Measurements from ENCODE around the gene SAPCD2. TPM values are rescaled to one million over a fixed set of nuclear protein-coding genes. Genes with fewer than 3 reads are reported as not detected.

The SAPCD2 gene
- total RNA-seq, 1 experiment from 2014 or later, result 59.9 TPM

- Histone ChIP-seq H3K4me3 (ENCODE audit: insufficient read depth, low read depth, low read length) (no peak overlapping the region), H3K27me3 (ENCODE audit: control insufficient read depth, insufficient read depth, low read length) (peaks cover under 1% of the 10 kb centered on the region), H3K36me3 (replicated peaks; ENCODE audit: control insufficient read depth, insufficient read depth, low read length) (no peaks in the 10 kb centered on the region)
- peak; percentile 98 for DNase-seq
Observed at GRCh38 chr9:137021979-137022661, 48.2 kb downstream of the SAPCD2 start.

GRCh38 chr9:137021568-137021978, 48.8 kb downstream of the SAPCD2 start:
- Histone ChIP-seq H3K4me3 (ENCODE audit: insufficient read depth, low read depth, low read length) (no peak overlapping the region), H3K36me3 (replicated peaks; ENCODE audit: control insufficient read depth, insufficient read depth, low read length) (no peaks in the 10 kb centered on the region), H3K27me3 (ENCODE audit: control insufficient read depth, insufficient read depth, low read length) (no peaks in the 10 kb centered on the region; the same call in 1 of the 2 replicates)
- no peak for DNase-seq

GRCh38 chr9:137020771-137021567, 49.4 kb downstream of the SAPCD2 start:
- H3K36me3 ChIP-seq (replicated peaks; ENCODE audit: control insufficient read depth, insufficient read depth, low read length), result no peaks in the 10 kb centered on the region
- H3K4me3 ChIP-seq (ENCODE audit: insufficient read depth, low read depth, low read length), result no peak overlapping the region
- DNase-seq, result no peak
- no peaks in the 10 kb centered on the region for H3K27me3 ChIP-seq (ENCODE audit: control insufficient read depth, insufficient read depth, low read length)

GRCh38 chr9:137019891-137020683, 50.3 kb downstream of the SAPCD2 start:
- H3K27me3 ChIP-seq (ENCODE audit: control insufficient read depth, insufficient read depth, low read length), result no peaks in the 10 kb centered on the region
- no peaks in the 10 kb centered on the region for H3K36me3 ChIP-seq (replicated peaks; ENCODE audit: control insufficient read depth, insufficient read depth, low read length)
- no peak overlapping the region for H3K4me3 ChIP-seq (ENCODE audit: insufficient read depth, low read depth, low read length)
- DNase-seq, result peak; percentile 78

- Histone ChIP-seq H3K4me3 (ENCODE audit: insufficient read depth, low read depth, low read length) (no peak overlapping the region), H3K36me3 (replicated peaks; ENCODE audit: control insufficient read depth, insufficient read depth, low read length) (no peaks in the 10 kb centered on the region), H3K27me3 (ENCODE audit: control insufficient read depth, insufficient read depth, low read length) (no peaks in the 10 kb centered on the region)
- no peak for DNase-seq
Observed at GRCh38 chr9:137018761-137019559, 51.4 kb downstream of the SAPCD2 start.

GRCh38 chr9:137017791-137018497, 52.4 kb downstream of the SAPCD2 start:
- H3K27me3 ChIP-seq (ENCODE audit: control insufficient read depth, insufficient read depth, low read length), result no peaks in the 10 kb centered on the region; the same call in 1 of the 2 replicates
- no peak overlapping the region for H3K4me3 ChIP-seq (ENCODE audit: insufficient read depth, low read depth, low read length)
- no peaks in the 10 kb centered on the region for H3K36me3 ChIP-seq (replicated peaks; ENCODE audit: control insufficient read depth, insufficient read depth, low read length)
- DNase-seq, result peak; percentile 86

- no peak overlapping the region for H3K4me3 ChIP-seq (ENCODE audit: insufficient read depth, low read depth, low read length)
- DNase-seq, result no peak
- H3K36me3 ChIP-seq (replicated peaks; ENCODE audit: control insufficient read depth, insufficient read depth, low read length), result no peaks in the 10 kb centered on the region
- no peaks in the 10 kb centered on the region; the same call in 1 of the 2 replicates for H3K27me3 ChIP-seq (ENCODE audit: control insufficient read depth, insufficient read depth, low read length)
Observed at GRCh38 chr9:137017071-137017470, 53.3 kb downstream of the SAPCD2 start.

GRCh38 chr9:137016436-137016835, 53.9 kb downstream of the SAPCD2 start:
- no peak for DNase-seq
- Histone ChIP-seq H3K36me3 (replicated peaks; ENCODE audit: control insufficient read depth, insufficient read depth, low read length) (no peaks in the 10 kb centered on the region), H3K4me3 (ENCODE audit: insufficient read depth, low read depth, low read length) (no peak overlapping the region), H3K27me3 (ENCODE audit: control insufficient read depth, insufficient read depth, low read length) (no peaks in the 10 kb centered on the region; the same call in 1 of the 2 replicates)

GRCh38 chr9:137015976-137016375, 54.4 kb downstream of the SAPCD2 start:
- H3K36me3 ChIP-seq (replicated peaks; ENCODE audit: control insufficient read depth, insufficient read depth, low read length), result no peaks in the 10 kb centered on the region
- no peak for DNase-seq
- H3K27me3 ChIP-seq (ENCODE audit: control insufficient read depth, insufficient read depth, low read length), result no peaks in the 10 kb centered on the region; the same call in 1 of the 2 replicates
- H3K4me3 ChIP-seq (ENCODE audit: insufficient read depth, low read depth, low read length), result no peak overlapping the region

- H3K27me3 ChIP-seq (ENCODE audit: control insufficient read depth, insufficient read depth, low read length), result no peaks in the 10 kb centered on the region; the same call in 1 of the 2 replicates
- DNase-seq, result no peak
- no peak overlapping the region for H3K4me3 ChIP-seq (ENCODE audit: insufficient read depth, low read depth, low read length)
- no peaks in the 10 kb centered on the region for H3K36me3 ChIP-seq (replicated peaks; ENCODE audit: control insufficient read depth, insufficient read depth, low read length)
Observed at GRCh38 chr9:137015540-137015930, 54.8 kb downstream of the SAPCD2 start.

- Histone ChIP-seq H3K27me3 (ENCODE audit: control insufficient read depth, insufficient read depth, low read length) (no peaks in the 10 kb centered on the region; the same call in 1 of the 2 replicates), H3K4me3 (ENCODE audit: insufficient read depth, low read depth, low read length) (no peak overlapping the region), H3K36me3 (replicated peaks; ENCODE audit: control insufficient read depth, insufficient read depth, low read length) (no peaks in the 10 kb centered on the region)
- DNase-seq, result no peak
Observed at GRCh38 chr9:137014776-137015539, 55.4 kb downstream of the SAPCD2 start.

GRCh38 chr9:137014166-137014565, 56.2 kb downstream of the SAPCD2 start:
- DNase-seq, result no peak
- Histone ChIP-seq H3K27me3 (ENCODE audit: control insufficient read depth, insufficient read depth, low read length) (no peaks in the 10 kb centered on the region; the same call in 1 of the 2 replicates), H3K36me3 (replicated peaks; ENCODE audit: control insufficient read depth, insufficient read depth, low read length) (no peaks in the 10 kb centered on the region), H3K4me3 (ENCODE audit: insufficient read depth, low read depth, low read length) (no peak overlapping the region)

- H3K4me3 ChIP-seq (ENCODE audit: insufficient read depth, low read depth, low read length), result no peak overlapping the region
- DNase-seq, result no peak
- no peaks in the 10 kb centered on the region for H3K36me3 ChIP-seq (replicated peaks; ENCODE audit: control insufficient read depth, insufficient read depth, low read length)
- no peaks in the 10 kb centered on the region; the same call in 1 of the 2 replicates for H3K27me3 ChIP-seq (ENCODE audit: control insufficient read depth, insufficient read depth, low read length)
Observed at GRCh38 chr9:137013571-137013940, 56.8 kb downstream of the SAPCD2 start.

Data from H7 (cell line).